Loucy (cell line): ENCODE measurements around the gene ZNF205.

Experiments used
- CTCF ChIP-seq: fragments of 200-600 bp; sonication (generic); conservative IDR thresholded peaks from 2 replicates; pipeline ENCODE4 v1.5.1; 2014; ENCODE audit warnings: mild to moderate bottlenecking, antibody characterized with exemption, low read length
- EZH2phosphoT487 ChIP-seq: fragments of 200-600 bp; IDR thresholded peaks from 2 replicates; pipeline ENCODE4 v1.6.1; 2018; ENCODE audit warnings: antibody characterized with exemption, mild to moderate bottlenecking, moderate library complexity, borderline replicate concordance

- TF ChIP-seq CTCF (no peak), EZH2phosphoT487 (no peak)
Observed at GRCh38 chr16:3076577-3076976, 35.8 kb upstream of the ZNF205 start.
